GM12873 (cell line): ENCODE measurements around the gene SLC7A5.

Source experiments
- TF ChIP-seq, protein P1 (sequence below): IDR thresholded peaks from 2 replicates; pipeline ENCODE4 v1.5.1; 2012; ENCODE audit warnings: low read depth, mild to moderate bottlenecking, moderate library complexity, low read length, control low read depth; ENCODE audit not compliant: insufficient read depth; ENCODE audit errors: missing control alignments

Gene SLC7A5

DNA sequence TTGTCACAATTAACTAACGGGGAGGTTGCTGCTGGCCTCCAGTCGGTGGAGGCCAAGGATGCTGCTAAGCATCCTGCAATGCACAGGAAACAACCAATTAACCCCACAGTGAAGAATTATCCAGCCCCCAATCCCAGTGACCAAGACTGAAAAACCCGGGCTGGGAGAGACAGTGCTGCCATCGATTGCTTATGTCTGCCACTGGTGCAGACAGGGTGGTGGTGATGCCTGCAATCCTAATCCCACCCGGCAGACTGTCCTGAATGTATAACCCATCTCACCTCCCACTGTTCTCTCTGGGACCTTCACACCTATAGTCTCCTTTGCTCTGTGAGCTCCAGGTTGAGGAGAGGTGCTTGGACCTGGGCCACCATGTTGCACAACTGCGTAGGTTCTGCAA is 61.2 kb downstream of the SLC7A5 start:
- TF ChIP-seq, protein P1, sequence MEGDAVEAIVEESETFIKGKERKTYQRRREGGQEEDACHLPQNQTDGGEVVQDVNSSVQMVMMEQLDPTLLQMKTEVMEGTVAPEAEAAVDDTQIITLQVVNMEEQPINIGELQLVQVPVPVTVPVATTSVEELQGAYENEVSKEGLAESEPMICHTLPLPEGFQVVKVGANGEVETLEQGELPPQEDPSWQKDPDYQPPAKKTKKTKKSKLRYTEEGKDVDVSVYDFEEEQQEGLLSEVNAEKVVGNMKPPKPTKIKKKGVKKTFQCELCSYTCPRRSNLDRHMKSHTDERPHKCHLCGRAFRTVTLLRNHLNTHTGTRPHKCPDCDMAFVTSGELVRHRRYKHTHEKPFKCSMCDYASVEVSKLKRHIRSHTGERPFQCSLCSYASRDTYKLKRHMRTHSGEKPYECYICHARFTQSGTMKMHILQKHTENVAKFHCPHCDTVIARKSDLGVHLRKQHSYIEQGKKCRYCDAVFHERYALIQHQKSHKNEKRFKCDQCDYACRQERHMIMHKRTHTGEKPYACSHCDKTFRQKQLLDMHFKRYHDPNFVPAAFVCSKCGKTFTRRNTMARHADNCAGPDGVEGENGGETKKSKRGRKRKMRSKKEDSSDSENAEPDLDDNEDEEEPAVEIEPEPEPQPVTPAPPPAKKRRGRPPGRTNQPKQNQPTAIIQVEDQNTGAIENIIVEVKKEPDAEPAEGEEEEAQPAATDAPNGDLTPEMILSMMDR = no peak

DNA sequence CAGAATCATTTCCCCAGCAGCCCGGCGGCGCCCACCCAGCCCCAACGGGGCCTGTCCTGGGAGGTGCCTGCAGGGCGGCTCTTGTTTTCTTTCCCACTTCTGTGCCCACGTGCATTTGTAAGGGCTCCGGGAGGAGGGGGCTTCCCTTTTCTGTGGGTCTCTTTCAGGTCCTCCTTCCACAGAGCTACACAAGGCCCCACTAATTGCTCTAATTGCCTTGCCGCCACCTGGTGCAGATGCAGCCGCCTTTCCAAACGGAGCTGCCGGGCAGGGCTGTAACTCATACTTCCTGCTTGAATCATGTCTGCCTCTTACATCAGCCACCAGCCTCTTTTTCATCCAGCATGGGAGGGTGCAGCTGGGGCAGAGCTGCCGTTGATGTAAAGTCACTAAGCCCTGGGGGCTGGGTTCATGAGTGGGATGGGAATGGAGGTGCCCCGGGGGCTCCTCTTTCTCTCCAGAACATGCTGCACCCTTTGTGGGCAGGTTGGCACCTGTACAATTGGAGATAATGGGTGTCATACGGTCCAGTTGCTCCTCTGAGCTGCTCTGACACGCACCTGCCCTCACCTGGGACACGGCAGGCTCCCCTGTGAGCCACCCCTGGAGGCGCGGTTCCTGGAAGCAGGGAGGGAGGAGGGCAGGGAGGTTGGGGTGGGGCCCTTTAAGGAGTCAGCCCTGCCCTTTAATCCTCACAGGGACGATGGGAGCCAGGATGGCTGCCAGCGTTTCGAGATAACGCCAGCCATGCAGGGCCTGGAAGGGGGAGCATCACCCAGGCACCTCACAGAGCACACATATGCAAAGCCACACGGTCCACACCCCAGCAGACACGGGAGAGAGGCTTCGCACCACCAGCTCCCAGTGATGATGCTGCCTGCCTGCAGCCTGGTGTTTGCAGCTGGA is 62.4 kb downstream of the SLC7A5 start:
- TF ChIP-seq, protein P1 = no peak

DNA sequence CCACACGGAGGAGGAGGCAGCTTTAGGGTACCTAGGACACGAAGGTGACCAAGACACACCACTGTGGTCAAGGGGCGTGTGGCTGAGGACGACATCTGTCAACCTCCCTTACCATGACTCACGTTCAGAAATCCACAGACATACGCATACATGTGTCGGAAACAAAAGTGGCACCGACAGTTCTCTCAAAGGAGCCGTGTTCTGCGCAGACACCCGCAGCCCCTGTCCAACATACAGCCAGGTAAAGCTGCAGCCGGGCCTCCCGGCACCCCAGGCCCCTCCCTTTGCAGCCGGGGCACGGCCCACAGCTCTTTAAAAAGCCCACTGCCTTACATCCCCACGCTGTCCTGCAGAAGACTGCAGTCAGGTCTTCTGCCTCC is 63.1 kb downstream of the SLC7A5 start:
- TF ChIP-seq, protein P1 = no peak

DNA sequence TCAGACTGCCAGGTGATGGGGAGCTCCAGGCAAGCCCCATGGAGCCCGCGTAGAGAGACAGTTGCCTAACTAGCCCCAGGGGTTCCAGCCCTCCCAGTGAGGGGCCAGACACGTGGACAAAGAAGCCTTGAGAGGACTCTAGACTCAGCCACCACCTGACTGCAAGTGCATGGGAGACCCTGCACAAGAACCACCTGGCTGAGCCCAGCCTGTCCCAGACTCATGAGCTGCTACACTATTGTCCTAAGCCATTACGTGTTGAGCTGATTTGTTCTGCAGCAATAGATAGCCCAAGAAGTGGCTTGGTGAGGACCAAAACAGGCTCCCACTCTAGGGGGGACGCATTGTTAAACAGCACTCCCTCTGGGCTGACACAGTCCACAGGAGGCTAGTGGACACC is 65.9 kb downstream of the SLC7A5 start:
- TF ChIP-seq, protein P1 = no peak

DNA sequence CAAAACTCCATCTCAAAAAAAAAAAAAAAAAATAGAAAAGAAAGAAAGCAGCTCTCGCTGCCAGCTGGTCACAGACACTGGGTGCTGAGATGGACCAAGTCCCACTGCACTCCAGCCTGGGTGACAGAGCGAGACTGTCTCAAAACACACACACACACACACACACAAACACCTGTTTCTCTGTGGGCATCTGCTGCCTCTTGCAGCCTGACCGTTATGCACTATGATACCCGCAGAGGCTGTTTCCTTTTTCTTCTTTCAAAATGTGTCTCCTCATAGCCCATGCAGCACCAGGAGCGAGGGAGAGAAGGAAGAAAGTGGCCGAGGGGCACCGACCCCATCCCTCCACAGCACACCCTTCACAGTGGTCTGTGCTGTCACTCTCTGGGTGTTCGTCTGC is 66.6 kb downstream of the SLC7A5 start:
- TF ChIP-seq, protein P1 = no peak

DNA sequence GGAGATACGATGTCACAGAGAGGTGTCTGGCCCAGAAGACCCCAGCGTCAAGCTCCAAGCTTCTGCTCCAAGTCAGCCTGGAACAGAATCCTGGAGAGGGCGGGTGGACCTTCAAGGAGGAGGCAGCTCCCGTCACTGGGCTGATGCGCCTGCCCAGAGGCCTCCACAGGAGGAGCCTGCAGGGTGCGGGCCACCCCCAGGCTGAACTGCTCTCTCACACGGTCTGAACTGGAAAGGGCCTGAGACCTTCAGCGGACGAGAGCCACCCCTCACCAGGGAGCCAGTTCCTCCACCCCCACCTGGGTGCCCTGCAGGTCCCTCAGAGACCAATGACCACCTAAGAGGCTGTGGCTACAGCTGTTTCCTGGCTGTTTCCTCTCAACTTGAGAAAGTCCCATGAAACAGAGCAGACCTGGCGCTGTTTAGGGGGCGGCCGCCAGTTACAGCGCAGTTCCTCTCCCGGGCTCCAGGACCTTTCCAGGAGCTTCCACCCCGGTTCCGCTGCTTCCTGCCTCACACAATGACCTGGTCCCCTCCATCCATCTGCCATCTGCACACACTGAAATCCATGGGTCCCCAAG is 67.5 kb downstream of the SLC7A5 start:
- TF ChIP-seq, protein P1 = no peak

DNA sequence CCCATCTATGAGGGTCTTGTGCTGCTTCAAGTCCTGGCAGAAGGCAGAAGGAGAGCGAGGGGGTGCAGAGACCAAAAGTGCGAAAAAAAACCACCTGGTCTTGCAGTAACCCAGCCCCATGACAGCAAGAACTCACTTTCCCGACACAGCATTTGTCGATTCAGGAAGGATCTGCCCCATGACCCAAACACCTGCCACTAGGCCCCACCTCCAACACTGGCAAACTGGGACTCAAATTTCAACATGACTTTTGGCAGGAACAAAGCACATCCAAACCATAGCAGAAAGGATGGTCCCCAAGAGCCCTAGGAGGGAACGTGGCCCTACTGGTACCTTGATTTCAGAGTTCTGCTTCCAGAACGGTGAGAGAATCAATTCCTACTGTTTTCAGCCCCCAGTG is 68.8 kb downstream of the SLC7A5 start:
- TF ChIP-seq, protein P1 = no peak
